GM12891 (cell line): ENCODE data around the gene MKX.

Experiments
- PAX5 ChIP-seq: IDR thresholded peaks from 2 replicates; pipeline ENCODE4 v1.6.1; 2011; ENCODE audit warnings: low read length, moderate library complexity, mild to moderate bottlenecking; ENCODE audit not compliant: insufficient read depth, severe bottlenecking
- POLR2A ChIP-seq: IDR thresholded peaks from 2 replicates; pipeline ENCODE4 v1.6.1; 2011; ENCODE audit warnings: low read depth, low read length, control low read depth
- POLR2AphosphoS5 ChIP-seq: IDR thresholded peaks from 2 replicates; pipeline ENCODE4 v1.6.1; 2011; ENCODE audit warnings: low read depth, low read length, control low read depth
- SPI1 ChIP-seq: IDR thresholded peaks from 2 replicates; pipeline ENCODE4 v1.6.1; 2011; ENCODE audit warnings: low read depth, low read length, control low read depth
- TAF1 ChIP-seq: IDR thresholded peaks from 2 replicates; pipeline ENCODE4 v1.6.1; 2011; ENCODE audit warnings: low read depth, low read length, control low read depth

GRCh38 chr10:27730041-27730440 is 15.6 kb downstream of the MKX start:
- TF ChIP-seq SPI1 (no peak), POLR2A (no peak), PAX5 (no peak), POLR2AphosphoS5 (no peak), TAF1 (no peak)
